Mesenchymal stem cell (in vitro differentiated cells and primary cell): Measurements from ENCODE around the gene CACNA2D3.

Experiments used
- DNase-seq: peaks from one replicate; pipeline ENCODE4 v3.0.0-alpha.2; 2013
- H2AFZ ChIP-seq: one replicate; pipeline ENCODE4 v1.6.1; 2013; ENCODE audit warnings: low read depth, mild to moderate bottlenecking, control low read depth, inconsistent platforms, low read length, moderate library complexity
- H2AK5ac ChIP-seq: 2 replicates; pipeline ENCODE4 v1.6.1; 2013; ENCODE audit warnings: low read length, moderate library complexity, mild to moderate bottlenecking, inconsistent platforms; ENCODE audit not compliant: severe bottlenecking
- H2BK120ac ChIP-seq: one replicate; pipeline ENCODE4 v1.6.1; 2013; ENCODE audit warnings: low read depth, mild to moderate bottlenecking, inconsistent platforms, low read length, moderate library complexity
- H2BK12ac ChIP-seq, 2 experiments: one replicate each; pipeline ENCODE4 v1.6.1; 2013; ENCODE audit warnings: inconsistent platforms in 2 of 2, low read length in 2 of 2, mild to moderate bottlenecking in 2 of 2, moderate library complexity in 2 of 2, control low read depth in 1 of 2
- H2BK15ac ChIP-seq: one replicate; pipeline ENCODE4 v1.6.1; 2013; ENCODE audit warnings: mild to moderate bottlenecking, low read depth, inconsistent platforms; ENCODE audit not compliant: poor library complexity, severe bottlenecking
- H2BK5ac ChIP-seq: 2 replicates; pipeline ENCODE4 v1.6.1; 2013; ENCODE audit warnings: low read depth, mild to moderate bottlenecking, low read length, control low read depth, inconsistent platforms; ENCODE audit not compliant: poor library complexity, severe bottlenecking
- H3K14ac ChIP-seq, 2 experiments: one replicate each; pipeline ENCODE4 v1.6.1; 2013; ENCODE audit warnings: inconsistent platforms in 2 of 2, low read length in 2 of 2, control low read depth in 1 of 2, mild to moderate bottlenecking in 1 of 2, moderate library complexity in 1 of 2
- H3K18ac ChIP-seq, 2 experiments: one replicate each; pipeline ENCODE4 v1.6.1; 2013; ENCODE audit warnings: inconsistent platforms in 2 of 2, low read length in 2 of 2, control low read depth in 1 of 2, low read depth in 1 of 2, mild to moderate bottlenecking in 1 of 2
- H3K23ac ChIP-seq, 2 experiments: one replicate each; pipeline ENCODE4 v1.6.1; 2013; ENCODE audit warnings: inconsistent platforms in 2 of 2, low read length in 2 of 2, mild to moderate bottlenecking in 2 of 2, moderate library complexity in 2 of 2, control low read depth in 1 of 2
- H3K27ac ChIP-seq: 2 replicates; pipeline ENCODE4 v1.5.1; 2013; ENCODE audit warnings: mild to moderate bottlenecking, moderate library complexity, low read length, control low read depth, inconsistent platforms; ENCODE audit not compliant: poor library complexity, severe bottlenecking
- H3K27me3 ChIP-seq, 2 experiments: 2 replicates each; pipeline versions ENCODE4 v1.6.1 to v1.7.0; 2013; ENCODE audit warnings: low read length in 2 of 2, mild to moderate bottlenecking in 2 of 2, moderate library complexity in 2 of 2, control low read depth in 1 of 2, inconsistent platforms in 1 of 2; ENCODE audit not compliant: control insufficient read depth in 1 of 2, insufficient read depth in 1 of 2
- H3K36me3 ChIP-seq, 2 experiments: 2 replicates each; pipeline versions ENCODE4 v1.6.1 to v1.7.0; 2013; ENCODE audit warnings: low read length in 2 of 2, control low read depth in 1 of 2, inconsistent platforms in 1 of 2, low read depth in 1 of 2, mild to moderate bottlenecking in 1 of 2; ENCODE audit not compliant: insufficient read depth in 2 of 2, control insufficient read depth in 1 of 2
- H3K4ac ChIP-seq, 2 experiments: one replicate each; pipeline ENCODE4 v1.6.1; 2013; ENCODE audit warnings: inconsistent platforms in 2 of 2, low read length in 2 of 2, mild to moderate bottlenecking in 2 of 2, moderate library complexity in 2 of 2, control low read depth in 1 of 2, low read depth in 1 of 2
- H3K4me1 ChIP-seq: 2 replicates; pipeline ENCODE4 v1.6.1; 2013; ENCODE audit warnings: low read depth, low read length, control low read depth; ENCODE audit not compliant: control insufficient read depth, insufficient read depth
- H3K4me2 ChIP-seq: 2 replicates; pipeline ENCODE4 v1.6.1; 2013; ENCODE audit warnings: low read length, mild to moderate bottlenecking, inconsistent platforms; ENCODE audit not compliant: poor library complexity, severe bottlenecking
- H3K4me3 ChIP-seq, 2 experiments: 2 replicates each; pipeline versions ENCODE4 v1.5.1 to v1.7.0; 2013; ENCODE audit warnings: low read length in 2 of 2, mild to moderate bottlenecking in 2 of 2, control low read depth in 1 of 2, low read depth in 1 of 2; ENCODE audit not compliant: insufficient read depth in 1 of 2
- H3K79me1 ChIP-seq: replicated peaks from 2 replicates; pipeline ENCODE4 v1.6.1; 2013; ENCODE audit warnings: mild to moderate bottlenecking, control low read depth, low read length, inconsistent platforms; ENCODE audit not compliant: poor library complexity, severe bottlenecking
- H3K9ac ChIP-seq: 2 replicates; pipeline ENCODE4 v1.7.0; 2013; ENCODE audit warnings: mild to moderate bottlenecking, low read length, moderate library complexity
- H3K9me3 ChIP-seq: 2 replicates; pipeline ENCODE4 v1.7.0; 2013; ENCODE audit warnings: mild to moderate bottlenecking, low read length; ENCODE audit not compliant: control insufficient read depth
- H4K8ac ChIP-seq: one replicate; pipeline ENCODE4 v1.6.1; 2013; ENCODE audit warnings: inconsistent platforms, mild to moderate bottlenecking, low read length, moderate library complexity
- H4K91ac ChIP-seq: one replicate; pipeline ENCODE4 v1.6.1; 2013; ENCODE audit warnings: mild to moderate bottlenecking, low read length, inconsistent platforms
- WGBS: methylation state at CpG from one replicate; pipeline ENCODE4 v1.1.7; 2013; ENCODE audit warnings: mixed read lengths; 5-methylcytosine and 5-hydroxymethylcytosine counted together

Gene CACNA2D3

DNA sequence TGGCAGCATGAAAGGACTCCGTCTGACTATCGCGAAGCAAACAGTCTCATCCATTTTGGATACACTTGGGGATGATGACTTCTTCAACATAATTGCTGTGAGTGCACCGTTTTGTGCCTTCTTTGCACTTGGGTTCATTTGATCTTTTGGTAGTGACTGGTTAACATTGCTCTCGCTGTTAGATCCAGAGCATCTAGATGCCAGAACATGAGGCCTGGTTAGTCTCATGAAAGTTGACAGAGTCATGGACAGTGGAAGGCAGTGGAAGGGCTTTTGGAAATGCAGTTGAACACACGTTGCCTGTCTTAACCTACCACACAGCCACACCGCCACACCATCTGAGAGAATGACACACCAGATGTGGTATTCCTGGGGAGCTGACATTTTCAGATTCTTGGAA, 447.7 kb downstream of the CACNA2D3 start:
- Histone ChIP-seq H4K8ac (no peak overlapping the region), H3K9me3 (no peaks in the 10 kb centered on the region), H3K4ac (no peak overlapping the region), H3K79me1 (no peaks in the 10 kb centered on the region), H3K36me3 (no peaks in the 10 kb centered on the region), H4K91ac (no peak overlapping the region), H2BK120ac (no peak overlapping the region), H2BK15ac (no peak overlapping the region), H3K18ac (no peak overlapping the region), H3K27ac (no peak overlapping the region), H3K14ac (no peak overlapping the region), H3K23ac (no peak overlapping the region), H3K27me3 (no peaks in the 10 kb centered on the region), H3K9ac (no peak overlapping the region), H3K4me1 (no peaks in the 10 kb centered on the region), H2BK12ac (no peak overlapping the region), H3K4me2 (no peak overlapping the region), H3K4me3 (no peak overlapping the region), H2AK5ac (no peak overlapping the region), H2BK5ac (no peak overlapping the region), H2AFZ (no peak overlapping the region)
- no peak for DNase-seq
- 83% methylated on average over 7 of the region's 7 CpGs for WGBS

- Histone ChIP-seq H3K79me1 (no peaks in the 10 kb centered on the region), H3K4me3 (no peak overlapping the region), H2BK5ac (no peak overlapping the region), H3K4me2 (no peak overlapping the region), H3K9me3 (no peaks in the 10 kb centered on the region), H2BK12ac (no peak overlapping the region), H4K8ac (no peak overlapping the region), H3K27me3 (no peaks in the 10 kb centered on the region), H3K18ac (no peak overlapping the region), H2AK5ac (no peak overlapping the region), H2AFZ (no peak overlapping the region), H3K23ac (no peak overlapping the region), H3K36me3 (no peaks in the 10 kb centered on the region), H3K4ac (no peak overlapping the region), H3K4me1 (no peaks in the 10 kb centered on the region), H3K27ac (no peak overlapping the region), H4K91ac (no peak overlapping the region), H2BK15ac (no peak overlapping the region), H3K14ac (no peak overlapping the region), H3K9ac (no peak overlapping the region), H2BK120ac (no peak overlapping the region)
- 91% methylated on average over 4 of the region's 5 CpGs for WGBS
- no peak for DNase-seq
Observed at GRCh38 chr3:54572197-54572895, 450.0 kb downstream of the CACNA2D3 start.

DNA sequence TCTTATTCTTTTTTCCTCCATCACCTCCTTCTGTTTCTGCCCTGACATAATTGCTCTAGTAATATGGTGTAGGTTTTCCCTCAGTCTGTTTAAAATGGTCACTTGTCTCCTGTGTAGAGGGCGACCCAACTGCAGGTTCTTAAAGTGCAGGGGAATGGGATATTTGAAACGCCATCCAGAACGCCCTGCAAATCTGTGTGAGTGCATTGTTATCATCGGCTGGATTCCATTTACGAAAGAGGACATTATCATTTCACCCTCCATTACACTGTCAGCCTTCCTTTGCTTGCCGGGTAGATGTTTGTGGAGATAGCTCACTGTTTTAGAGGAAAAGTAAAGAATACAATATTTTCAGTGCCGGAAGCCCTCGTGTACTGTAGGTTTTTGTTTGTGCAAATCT, 451.5 kb downstream of the CACNA2D3 start:
- Histone ChIP-seq H3K9me3 (no peaks in the 10 kb centered on the region), H3K18ac (no peak overlapping the region), H3K14ac (no peak overlapping the region), H3K4me2 (no peak overlapping the region), H3K23ac (no peak overlapping the region), H3K4me1 (no peaks in the 10 kb centered on the region), H3K27me3 (no peaks in the 10 kb centered on the region), H2AFZ (no peak overlapping the region), H3K79me1 (no peaks in the 10 kb centered on the region), H4K8ac (no peak overlapping the region), H2BK15ac (no peak overlapping the region), H3K27ac (no peak overlapping the region), H3K36me3 (no peaks in the 10 kb centered on the region), H3K4ac (no peak overlapping the region), H3K4me3 (no peak overlapping the region), H2BK12ac (no peak overlapping the region), H2BK5ac (no peak overlapping the region), H4K91ac (no peak overlapping the region), H2AK5ac (no peak overlapping the region), H2BK120ac (no peak overlapping the region), H3K9ac (no peak overlapping the region)
- DNase-seq, result no peak
- WGBS, result 81% methylated on average over 5 of the region's 8 CpGs

GRCh38 chr3:54574906-54575617, 452.7 kb downstream of the CACNA2D3 start:
- Histone ChIP-seq H2BK15ac (no peak overlapping the region), H3K9ac (no peak overlapping the region), H2BK120ac (no peak overlapping the region), H3K4me3 (no peak overlapping the region), H2AFZ (no peak overlapping the region), H3K27me3 (no peaks in the 10 kb centered on the region), H3K36me3 (no peaks in the 10 kb centered on the region), H3K14ac (no peak overlapping the region), H3K9me3 (no peaks in the 10 kb centered on the region), H3K27ac (no peak overlapping the region), H3K4me1 (no peaks in the 10 kb centered on the region), H3K79me1 (no peaks in the 10 kb centered on the region), H2BK5ac (no peak overlapping the region), H2AK5ac (no peak overlapping the region), H3K23ac (no peak overlapping the region), H4K91ac (no peak overlapping the region), H3K18ac (no peak overlapping the region), H4K8ac (no peak overlapping the region), H3K4ac (no peak overlapping the region), H2BK12ac (no peak overlapping the region), H3K4me2 (no peak overlapping the region)
- WGBS, result 97% methylated on average over 6 of the region's 6 CpGs
- DNase-seq, result no peak
